ENCODE results near the gene TLCD5.
A peak's percentile ranks its signal among the peaks of the same experiment; 100 is the strongest.

The TLCD5 gene

GRCh38 chr11:120338107-120338933 is 13.2 kb downstream of the TLCD5 start:
- DNase-seq, result no peak

- DNase-seq, result no peak
Measured at GRCh38 chr11:120339394-120339890, 14.3 kb downstream of the TLCD5 start.

GRCh38 chr11:120340529-120340928 is 15.4 kb downstream of the TLCD5 start:
- DNase-seq, result no peak

- DNase-seq, result no peak
Measured at GRCh38 chr11:120342226-120342625, 17.1 kb downstream of the TLCD5 start.

DNA sequence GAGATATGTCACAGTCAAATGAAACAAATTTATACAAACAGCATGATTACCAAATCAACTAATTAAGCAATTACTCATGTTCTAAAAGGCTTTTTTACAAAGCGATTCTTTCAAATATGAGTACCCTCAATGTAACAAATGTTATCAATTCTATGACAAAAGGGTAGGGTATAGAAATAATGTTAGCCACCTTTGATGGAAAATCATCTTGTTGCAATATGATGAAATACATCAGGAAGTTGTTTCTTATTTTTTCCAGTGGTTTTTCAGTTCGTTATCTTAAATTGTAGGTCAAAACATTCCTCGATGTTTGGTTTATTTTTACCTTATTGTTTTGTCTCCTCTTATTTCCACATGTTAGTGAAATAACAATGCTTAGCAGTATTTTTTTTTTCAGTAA is 17.6 kb downstream of the TLCD5 start:
- DNase-seq, result no peak

DNA sequence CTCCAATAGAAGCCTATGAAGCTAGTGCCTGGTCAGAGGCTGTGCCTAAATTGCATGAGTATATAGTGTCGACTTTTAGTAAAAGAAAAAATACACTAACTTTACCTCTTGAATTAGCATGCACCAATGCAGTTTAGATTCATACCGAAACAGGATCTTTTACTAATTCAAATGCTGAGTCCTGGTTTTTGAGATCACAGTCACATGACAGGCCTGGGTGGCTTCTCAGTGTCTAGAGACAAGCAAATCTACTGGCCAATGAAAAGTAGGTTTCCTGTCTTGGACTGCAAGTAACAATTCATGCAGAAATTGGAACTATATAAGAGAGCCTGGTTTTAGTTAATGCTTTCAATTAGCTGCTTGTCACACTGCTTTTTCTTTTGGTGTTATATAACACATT is 18.3 kb downstream of the TLCD5 start:
- no peak for DNase-seq

DNA sequence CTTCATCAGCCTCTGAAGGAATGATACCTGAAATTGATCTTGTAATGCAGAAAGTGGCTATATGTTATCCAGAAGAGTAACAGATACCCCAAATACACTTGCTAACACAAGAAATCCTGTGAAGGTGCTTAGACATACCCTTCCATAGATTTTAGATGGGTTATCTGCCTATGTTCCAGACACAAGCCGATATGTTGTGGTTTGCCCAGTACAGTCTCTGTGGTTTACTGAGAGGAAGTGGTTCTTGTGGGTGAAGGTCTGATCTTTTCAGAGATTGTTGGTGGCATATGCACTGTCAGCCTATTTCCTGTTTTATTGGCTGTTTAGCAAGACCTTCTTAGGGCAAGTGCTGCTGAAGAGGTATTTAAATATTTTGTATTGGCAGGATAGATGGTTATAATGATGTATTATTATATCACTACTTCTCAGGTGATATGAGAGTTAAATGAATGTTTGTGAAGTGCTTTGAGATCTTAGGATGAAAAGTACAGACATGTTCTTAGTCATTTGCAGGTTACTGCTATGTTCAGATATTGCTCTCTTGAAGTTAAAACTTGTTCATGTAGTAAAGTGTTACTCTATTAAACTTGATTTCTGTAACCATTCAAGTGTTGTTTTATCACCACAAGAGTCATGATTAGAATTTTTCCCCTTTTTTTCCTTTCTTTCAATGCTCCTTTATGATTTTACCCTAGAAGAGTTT is 19.4 kb downstream of the TLCD5 start:
- DNase-seq, result peak; percentile 59

DNA sequence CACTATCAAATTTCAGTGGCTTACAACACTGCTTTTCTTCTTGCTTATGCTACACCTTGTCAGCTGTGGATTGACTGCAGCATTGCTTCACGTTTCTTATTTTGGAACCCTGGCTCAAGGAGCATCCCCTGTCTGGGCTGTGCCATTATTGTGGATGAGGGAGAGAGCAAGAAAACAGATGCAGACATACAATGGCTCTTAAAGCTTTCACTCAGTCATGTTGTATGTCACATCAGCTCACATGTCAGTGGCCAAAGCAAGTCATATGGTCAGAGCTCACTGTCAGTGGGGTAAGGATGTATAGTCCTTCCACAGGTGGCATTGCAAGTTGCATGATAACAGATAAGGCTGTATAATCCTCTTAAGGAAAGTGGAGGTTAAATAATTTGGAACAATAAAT is 21.1 kb downstream of the TLCD5 start:
- no peak for DNase-seq

DNA sequence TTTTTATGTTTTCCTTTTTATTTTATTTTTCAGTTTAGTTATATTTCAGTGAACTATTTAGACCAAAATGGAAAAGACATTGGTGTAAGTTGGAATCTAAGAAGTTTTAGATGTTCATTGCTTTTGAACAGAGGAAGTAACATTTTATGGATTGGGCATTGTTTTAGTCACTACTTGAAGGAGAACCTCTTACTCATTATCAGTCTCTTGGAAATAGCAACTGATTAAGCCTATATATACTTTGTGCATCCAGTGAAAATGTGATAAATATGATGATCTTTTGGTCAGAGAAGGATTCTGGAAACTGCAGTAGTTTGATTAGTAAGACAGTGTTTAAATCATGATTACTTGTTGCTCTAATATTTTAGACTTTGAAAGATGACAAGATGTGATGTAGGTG is 25.5 kb downstream of the TLCD5 start:
- DNase-seq, result no peak

DNA sequence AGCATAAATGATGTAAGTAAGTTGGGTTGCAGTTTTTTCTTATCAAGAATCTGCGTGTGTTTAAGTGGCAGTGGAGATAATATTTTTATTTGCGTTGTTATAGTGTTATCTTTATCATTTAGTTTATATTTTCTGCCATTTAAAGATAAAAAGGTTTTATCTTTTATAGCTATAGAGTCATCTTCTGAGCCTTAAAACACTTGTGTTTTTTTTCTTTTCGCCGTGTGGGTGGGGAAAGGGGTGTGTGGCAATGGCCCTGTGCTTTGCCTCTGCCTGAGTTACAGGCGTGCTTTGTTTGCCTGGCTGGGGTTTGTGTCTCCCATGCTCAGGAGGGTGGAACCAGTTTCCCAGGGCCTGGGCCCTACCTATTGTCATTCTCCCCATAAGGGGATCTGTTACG is 27.3 kb downstream of the TLCD5 start:
- no peak for DNase-seq

DNA sequence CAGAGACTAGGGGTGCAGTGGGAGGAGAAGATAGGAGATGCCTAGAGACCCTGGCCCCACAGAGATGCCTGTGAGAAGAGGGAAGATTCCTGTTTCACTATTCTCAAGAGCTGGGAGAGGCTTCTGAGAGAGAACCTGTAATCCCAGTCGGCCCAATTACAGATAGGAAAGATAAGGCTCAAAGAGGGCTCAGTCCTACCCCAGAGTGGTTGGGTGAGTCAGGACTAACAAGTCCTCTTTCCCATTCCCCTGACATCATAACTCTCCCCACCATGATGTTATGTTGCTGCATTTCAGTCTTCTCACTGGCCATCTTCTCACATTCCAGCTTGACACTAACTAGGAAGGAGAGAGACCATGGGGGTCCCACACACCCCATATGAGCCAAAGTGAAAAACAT is 29.0 kb downstream of the TLCD5 start:
- no peak for DNase-seq

DNA sequence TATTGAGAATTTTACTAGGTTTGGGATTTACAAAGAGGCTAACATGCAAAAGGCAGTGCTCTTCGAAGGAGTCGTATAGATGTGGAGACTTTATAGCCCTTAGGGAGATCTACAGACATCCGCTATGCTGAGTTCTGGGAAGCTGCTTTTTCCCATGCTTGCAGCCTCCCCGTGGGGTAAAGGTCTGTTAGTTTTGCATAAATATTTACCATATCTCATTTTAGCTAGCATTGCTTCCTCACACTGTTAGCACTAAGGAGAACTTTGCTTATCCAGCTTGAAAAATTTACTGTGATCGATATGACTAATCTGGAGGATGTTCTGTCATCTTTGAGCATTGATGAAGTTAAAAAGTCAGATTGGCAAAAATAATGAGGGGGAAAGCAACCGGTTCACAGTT is 29.7 kb downstream of the TLCD5 start:
- no peak for DNase-seq

GRCh38 chr11:120357620-120358019 is 32.5 kb downstream of the TLCD5 start:
- no peak for DNase-seq

DNA sequence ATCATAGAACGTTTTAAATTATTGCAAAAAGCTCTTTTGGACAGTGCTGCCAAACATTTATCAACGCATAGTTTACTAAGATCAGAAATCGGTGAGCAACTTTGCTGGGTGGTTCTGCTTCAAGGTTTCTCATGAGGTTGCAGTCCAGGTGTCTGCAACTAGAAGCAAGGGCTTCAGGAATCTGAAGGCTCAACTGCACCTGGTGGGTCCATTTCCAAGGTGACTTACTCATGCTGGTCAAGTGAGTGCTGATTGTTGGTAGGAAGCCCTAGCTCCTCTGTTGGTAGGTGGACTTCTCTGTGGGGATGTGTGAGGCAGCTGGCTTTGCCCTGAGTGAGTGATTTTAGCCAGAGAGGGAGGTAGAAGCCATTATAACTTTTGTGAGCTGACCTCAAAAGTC is 33.6 kb downstream of the TLCD5 start:
- no peak for DNase-seq

- DNase-seq, result no peak
Measured at GRCh38 chr11:120363436-120363835, 38.3 kb downstream of the TLCD5 start.

DNA sequence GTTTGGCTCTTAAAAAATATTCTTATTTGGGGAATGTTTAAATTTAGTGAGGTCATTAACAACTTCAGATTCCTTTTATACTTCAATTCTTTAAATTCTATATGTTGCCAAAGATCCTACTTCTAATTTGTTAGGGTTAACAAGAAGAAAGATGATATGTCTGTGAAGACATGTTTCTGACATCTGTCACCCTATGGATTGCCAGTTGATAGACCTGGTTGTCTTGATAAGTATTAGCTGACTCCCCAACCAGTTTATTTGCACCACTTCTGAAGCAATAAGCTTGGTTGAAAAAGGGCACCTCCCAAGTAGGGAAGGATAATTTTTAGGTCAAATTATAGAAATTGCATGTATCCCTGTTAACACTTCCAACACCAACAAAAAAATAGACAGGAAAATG is 40.4 kb downstream of the TLCD5 start:
- DNase-seq, result no peak

DNA sequence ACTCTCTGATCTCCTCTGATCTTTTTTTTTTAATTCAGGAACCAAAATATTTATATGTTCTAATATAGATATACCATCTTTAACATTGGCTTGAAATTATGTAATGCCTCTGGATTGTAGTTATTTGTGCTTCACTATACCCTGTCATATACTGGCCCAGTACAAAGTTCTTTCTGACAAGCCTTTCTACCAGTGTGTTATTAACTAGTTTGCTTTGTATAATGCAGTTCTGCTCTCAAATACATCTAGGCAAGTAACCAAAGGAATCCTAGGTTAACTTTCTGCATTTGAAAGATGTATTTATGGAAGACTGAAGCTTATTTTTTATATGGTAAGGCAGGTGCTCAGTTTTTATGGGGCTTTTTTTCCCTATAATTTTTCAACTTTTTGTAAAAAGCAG is 47.2 kb downstream of the TLCD5 start:
- DNase-seq, result no peak

- no peak for DNase-seq
Measured at GRCh38 chr11:120375076-120375475, 50.0 kb downstream of the TLCD5 start.

DNA sequence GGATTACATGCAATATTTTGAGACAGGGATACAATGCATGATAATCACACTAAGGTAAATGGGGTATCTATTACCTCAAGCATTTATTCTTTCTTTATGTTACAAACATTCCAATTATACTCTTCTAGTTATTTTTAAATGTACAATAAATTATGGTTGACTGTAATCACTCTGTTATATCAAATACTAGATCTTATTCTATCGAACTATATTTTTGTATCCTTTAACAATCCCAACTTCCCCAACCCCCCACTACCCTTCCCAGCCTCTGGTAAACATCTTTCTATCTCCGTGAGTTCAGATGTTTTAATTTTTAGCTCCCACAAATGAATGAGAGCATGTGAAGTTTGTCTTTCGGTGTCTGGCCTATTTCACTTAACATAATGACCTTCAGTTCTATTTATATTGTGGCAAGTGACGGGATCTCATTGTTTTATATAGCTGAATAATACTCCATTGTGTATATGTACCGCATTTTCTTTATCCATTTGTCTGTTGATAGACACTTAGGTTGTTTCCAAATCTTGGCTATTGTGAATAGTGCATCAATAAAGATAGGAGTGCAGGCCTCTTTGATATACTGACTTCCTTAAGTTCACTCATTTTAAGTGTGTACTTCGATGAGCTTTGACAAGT is 51.6 kb downstream of the TLCD5 start:
- DNase-seq, result no peak

- DNase-seq, result no peak
Measured at GRCh38 chr11:120378474-120378873, 53.4 kb downstream of the TLCD5 start.

GRCh38 chr11:120381401-120381800 is 56.3 kb downstream of the TLCD5 start:
- no peak for DNase-seq

Data from CD4-positive, alpha-beta T cell treated with Interleukin-17A for 4 hours (primary cell).